Spleen (tissue), 11 donors: ENCODE results near the gene KDM8. TPM values are rescaled to one million over a fixed set of nuclear protein-coding genes. Genes with fewer than 3 reads are reported as not detected.

Experiments used
- DNase-seq: peaks from one replicate; pipeline ENCODE4 v3.0.0-alpha.2; 2020
- H3K27ac ChIP-seq, 8 donors: fragments of 200-600 bp; sonication (generic) in 7 of 8; 1 replicate in 4 of 8; 2 replicates in 4 of 8; pipeline versions ENCODE4 v1.5.0 to v1.8.0; 2016 to 2021; ENCODE audit warnings: inconsistent platforms in 4 of 8, mild to moderate bottlenecking in 4 of 8, moderate library complexity in 1 of 8
- H3K27me3 ChIP-seq, 7 donors: fragments of 200-600 bp; sonication (generic) in 6 of 7; replicated peaks in 1 of 7; 1 replicate in 4 of 7; 2 replicates in 3 of 7; pipeline versions ENCODE4 v1.5.0 to v1.8.0; 2016 to 2021; ENCODE audit warnings: inconsistent platforms in 3 of 7, mild to moderate bottlenecking in 1 of 7
- H3K36me3 ChIP-seq, 6 donors: fragments of 200-600 bp; sonication (generic) in 5 of 6; 1 replicate in 4 of 6; 2 replicates in 2 of 6; pipeline versions ENCODE4 v1.5.0 to v1.8.0; 2016 to 2021; ENCODE audit warnings: inconsistent platforms in 2 of 6
- H3K4me1 ChIP-seq, 6 donors: fragments of 200-600 bp; sonication (generic) in 5 of 6; 1 replicate in 3 of 6; 2 replicates in 3 of 6; pipeline versions ENCODE4 v1.5.0 to v1.8.0; 2016 to 2021; ENCODE audit warnings: inconsistent platforms in 3 of 6
- H3K4me3 ChIP-seq, 8 donors: fragments of 200-600 bp; sonication (generic) in 7 of 8; 1 replicate in 4 of 8; 2 replicates in 4 of 8; pipeline versions ENCODE4 v1.5.0 to v1.8.0; 2016 to 2021; ENCODE audit warnings: inconsistent platforms in 4 of 8, mild to moderate bottlenecking in 4 of 8, moderate library complexity in 2 of 8
- H3K9me3 ChIP-seq, 8 donors: fragments of 200-600 bp; sonication (generic) in 7 of 8; 1 replicate in 4 of 8; 2 replicates in 4 of 8; pipeline versions ENCODE4 v1.5.0 to v1.8.0; 2016 to 2021; ENCODE audit warnings: inconsistent platforms in 4 of 8
- POLR2A ChIP-seq, 3 donors: fragments of 450-650 bp; IDR thresholded peaks; one replicate each; pipeline ENCODE4 v1.5.1; 2017; ENCODE audit warnings: antibody characterized with exemption in 3 of 3, mild to moderate bottlenecking in 1 of 3
- POLR2AphosphoS5 ChIP-seq, 3 donors: sonication (generic); formaldehyde crosslinking; IDR thresholded peaks; one replicate each; pipeline ENCODE4 v1.5.1; 2017; ENCODE audit warnings: antibody characterized with exemption in 3 of 3
- WGBS, 5 donors: extraction: QIAGEN DNeasy Blood & Tissue Kit in 3 of 5; methylation state at CpG; one replicate each; pipeline versions ENCODE4 v1.1.5 to v1.1.7; 2013 to 2018; 5-methylcytosine and 5-hydroxymethylcytosine counted together
- intact Hi-C: fragments of 100-400 bp; cut with DNase I; formaldehyde crosslinking; loops from one replicate; pipeline ENCODE4 v1.15.0; 2023; ENCODE audit warnings: low total_unique reads
- polyA plus RNA-seq, 3 donors: library from polyadenylated mRNA; stranded (reverse); fragments of 200-250 nt; gene quantifications; one replicate each; pipeline ENCODE4 v1.2.1, GENCODE V29; 2013
- total RNA-seq, 7 donors: library from RNA; depleted of rRNA in 3 of 7; stranded (reverse); fragments of >200 nt in 3 of 7; fragmentation: NEBNext Ultra II Directional in 4 of 7; extraction: Animal tissue kit (Norgen Biotek cat#: 25700) in 4 of 7; gene quantifications; one replicate each; pipeline versions ENCODE4 v1.1.0 to v1.2.1, GENCODE V29; 2016 to 2021
- TF ChIP-seq, protein P1 (sequence below), 11 experiments: fragments of 200-600 bp in 7 of 11; fragments of 450-650 bp in 4 of 11; sonication (generic) in 4 of 11; IDR thresholded peaks in 8 of 11; conservative IDR thresholded peaks in 3 of 11; 1 replicate in 7 of 11; 2 replicates in 4 of 11; pipeline versions ENCODE4 v1.4.0 to v1.8.0; 2016 to 2021; ENCODE audit warnings: antibody characterized with exemption in 11 of 11, inconsistent platforms in 4 of 11, mild to moderate bottlenecking in 1 of 11
- donor health status: healthy with polysubstance abuse.
- donor health status: DM: no; HTN: no; CAD: no; lungs with moderate emphysema.
- donor health status: DM: no; HTN: no; CAD: no.
- donor health status: Bipolar disorder and iron deficiency.
- donor health status: healthy.
- donor health status: DM: no; HTN: no; CAD: no.
- donor health status: DM: yes; HTN: yes; CAD: no.

The KDM8 gene
- total and polyA plus RNA-seq, 10 donors, result 5.2 to 14.7 (median 9.6) TPM

DNA sequence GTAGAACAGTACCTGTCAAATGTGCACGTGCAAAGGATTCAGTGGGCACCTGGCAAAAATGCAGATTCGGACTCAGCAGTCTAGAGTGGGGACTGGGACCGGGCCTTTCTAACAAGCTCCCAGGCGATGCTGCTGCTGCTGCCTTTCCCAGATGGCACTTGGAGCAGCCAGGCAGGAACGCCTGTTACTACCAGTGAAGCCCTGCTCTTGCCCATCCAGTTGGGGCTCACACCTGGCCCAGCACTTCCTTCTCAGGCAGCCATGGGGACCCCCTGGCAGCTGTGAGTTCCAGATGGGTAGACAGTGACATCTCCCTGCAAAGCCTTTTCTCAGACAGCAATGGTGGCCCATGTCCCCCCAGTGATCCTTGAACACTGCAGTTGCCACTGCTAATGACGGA lies 30.4 kb downstream of the KDM8 start:
- H3K9me3 ChIP-seq, result no peaks in the 10 kb centered on the region

DNA sequence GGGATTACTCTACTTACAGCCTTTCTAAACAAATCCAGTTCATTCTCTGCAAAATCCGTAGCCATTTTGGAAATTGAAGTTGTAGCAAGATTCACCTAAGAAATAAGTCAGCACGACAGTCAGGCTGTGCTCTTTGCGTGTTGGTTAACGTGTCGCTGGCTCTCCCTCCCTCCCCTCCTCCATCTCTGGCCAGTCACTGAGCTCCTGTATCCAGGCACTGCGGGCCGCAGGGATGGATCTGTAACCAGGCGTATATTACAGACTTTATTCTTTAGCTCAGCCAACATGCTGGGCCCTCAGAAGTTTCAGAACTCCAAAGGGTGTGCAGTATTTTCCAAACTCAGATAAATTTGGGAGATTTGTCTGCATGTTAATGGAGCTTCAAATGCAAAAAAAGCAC lies 30.8 kb downstream of the KDM8 start:
- H3K27ac ChIP-seq, result peak overlapping the region; percentile 79 to 94 (median 89)
- TF ChIP-seq POLR2AphosphoS5 (IDR thresholded peaks at IDR 0.05) (no peak), POLR2A (IDR thresholded peaks at IDR 0.05) (no peak)
- TF ChIP-seq, protein P1, sequence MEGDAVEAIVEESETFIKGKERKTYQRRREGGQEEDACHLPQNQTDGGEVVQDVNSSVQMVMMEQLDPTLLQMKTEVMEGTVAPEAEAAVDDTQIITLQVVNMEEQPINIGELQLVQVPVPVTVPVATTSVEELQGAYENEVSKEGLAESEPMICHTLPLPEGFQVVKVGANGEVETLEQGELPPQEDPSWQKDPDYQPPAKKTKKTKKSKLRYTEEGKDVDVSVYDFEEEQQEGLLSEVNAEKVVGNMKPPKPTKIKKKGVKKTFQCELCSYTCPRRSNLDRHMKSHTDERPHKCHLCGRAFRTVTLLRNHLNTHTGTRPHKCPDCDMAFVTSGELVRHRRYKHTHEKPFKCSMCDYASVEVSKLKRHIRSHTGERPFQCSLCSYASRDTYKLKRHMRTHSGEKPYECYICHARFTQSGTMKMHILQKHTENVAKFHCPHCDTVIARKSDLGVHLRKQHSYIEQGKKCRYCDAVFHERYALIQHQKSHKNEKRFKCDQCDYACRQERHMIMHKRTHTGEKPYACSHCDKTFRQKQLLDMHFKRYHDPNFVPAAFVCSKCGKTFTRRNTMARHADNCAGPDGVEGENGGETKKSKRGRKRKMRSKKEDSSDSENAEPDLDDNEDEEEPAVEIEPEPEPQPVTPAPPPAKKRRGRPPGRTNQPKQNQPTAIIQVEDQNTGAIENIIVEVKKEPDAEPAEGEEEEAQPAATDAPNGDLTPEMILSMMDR (IDR thresholded peaks at IDR 0.05 in 8 of 11, conservative IDR thresholded peaks at IDR 0.05 in 3 of 11), result no peak
- no peaks in the 10 kb centered on the region for H3K9me3 ChIP-seq
- intact Hi-C loops, result loop anchor here (2.0 to 10.0 kb wide), 3 partner anchors 59 to 221 kb away; no protein-coding TSS in a partner anchor
- H3K4me3 ChIP-seq, result no peak overlapping the region
- WGBS, 5 donors, result 88 to 97% (median 93%) methylated on average over 8 of the region's 8 CpGs
- H3K4me1 ChIP-seq, result peaks cover 76 to 100% (median 98%) of the 10 kb centered on the region in 6 donors
- peak; percentile 73 for DNase-seq
- H3K27me3 ChIP-seq, result no peaks in the 10 kb centered on the region
- peaks cover 0 to 47% (median 10%) of the 10 kb centered on the region in 6 donors for H3K36me3 ChIP-seq

More for the DNA sequence above, 30.4 kb downstream of the KDM8 start:
- Histone ChIP-seq H3K27me3 (no peaks in the 10 kb centered on the region), H3K4me3 (no peak overlapping the region), H3K27ac (peak overlapping the region in 6 of 8 donors; percentile 60 to 94 (median 90)), H3K36me3 (peaks cover 0 to 47% (median 10%) of the 10 kb centered on the region in 6 donors), H3K4me1 (peaks cover 76 to 100% (median 99%) of the 10 kb centered on the region in 6 donors)
- peak; percentile 73 for DNase-seq
- TF ChIP-seq POLR2A (IDR thresholded peaks at IDR 0.05) (no peak), POLR2AphosphoS5 (IDR thresholded peaks at IDR 0.05) (no peak)
- TF ChIP-seq, protein P1 (IDR thresholded peaks at IDR 0.05 in 8 of 11, conservative IDR thresholded peaks at IDR 0.05 in 3 of 11), result no peak
- 90 to 96% (median 92%) methylated on average over 6 of the region's 6 CpGs for WGBS, 5 donors
- intact Hi-C loops, result loop anchor here (2.0 to 10.0 kb wide), 3 partner anchors 59 to 221 kb away; no protein-coding TSS in a partner anchor

DNA sequence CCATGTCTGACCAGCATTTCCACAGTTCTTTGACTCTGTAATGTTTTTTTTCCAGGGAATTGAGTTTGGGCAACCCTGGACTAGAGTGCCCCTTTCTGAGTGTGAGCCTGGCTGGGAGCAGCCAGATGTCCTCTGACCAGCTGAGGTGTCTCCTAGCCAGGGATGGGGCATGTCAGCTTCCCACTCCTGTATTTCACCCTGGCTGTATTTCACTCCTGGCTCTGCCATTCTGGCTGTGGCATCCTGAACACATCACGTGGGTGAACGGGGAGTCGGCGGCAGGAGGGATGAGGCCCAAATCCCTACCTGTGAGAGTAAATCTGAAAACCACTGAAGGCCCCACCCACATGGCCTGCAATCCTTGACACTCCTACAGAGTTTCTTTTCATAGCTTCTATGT lies 31.3 kb downstream of the KDM8 start:
- Histone ChIP-seq H3K27me3 (no peaks in the 10 kb centered on the region), H3K4me1 (peaks cover 71 to 100% (median 95%) of the 10 kb centered on the region in 6 donors), H3K27ac (peak overlapping the region; percentile 79 to 94 (median 89)), H3K36me3 (peaks cover 0 to 42% (median 10%) of the 10 kb centered on the region in 6 donors), H3K4me3 (peak overlapping the region in 1 of 8 donors; percentile 53), H3K9me3 (no peaks in the 10 kb centered on the region)
- intact Hi-C loops, result loop anchor here (2.0 to 10.0 kb wide), 3 partner anchors 60 to 220 kb away; no protein-coding TSS in a partner anchor
- WGBS, 5 donors, result 15 to 38% (median 22%) methylated on average over 4 of the region's 4 CpGs
- peak; percentile 67 for DNase-seq
- TF ChIP-seq POLR2AphosphoS5 (IDR thresholded peaks at IDR 0.05) (no peak), POLR2A (IDR thresholded peaks at IDR 0.05) (no peak)
- TF ChIP-seq, protein P1 (IDR thresholded peaks at IDR 0.05 in 8 of 11, conservative IDR thresholded peaks at IDR 0.05 in 3 of 11), result no peak
